ENCODE results near the gene KIF18A. TPM values are rescaled to one million over a fixed set of nuclear protein-coding genes. Genes with fewer than 3 reads are reported as not detected.

KIF18A gene
- total and polyA plus RNA-seq, 9 of the 15 experiments (the other 6 are each of a cell fraction or from before 2014, with no cell fraction given) = 15.1 to 36.1 (median 24.3) TPM

DNA sequence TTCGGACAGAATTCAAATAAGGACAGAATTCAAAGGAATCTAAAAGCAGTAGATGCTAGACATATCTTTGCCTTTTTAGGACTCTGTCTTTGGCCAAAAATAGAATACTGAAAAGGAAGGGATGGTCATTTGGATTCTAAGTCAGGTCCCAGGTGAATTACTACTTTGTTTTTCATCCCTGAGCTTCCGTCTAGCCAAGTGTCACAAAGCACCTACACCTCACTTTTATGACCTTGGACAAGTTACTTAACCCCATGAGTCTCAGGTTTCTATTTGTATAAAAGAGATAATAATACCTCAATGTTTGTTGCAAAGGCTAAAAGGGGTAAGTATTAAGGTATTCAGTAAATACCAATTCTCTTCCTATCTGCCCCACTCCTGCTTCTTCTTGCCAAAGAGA is 7.3 kb downstream of the KIF18A start (continued):
- TF ChIP-seq, protein P1, sequence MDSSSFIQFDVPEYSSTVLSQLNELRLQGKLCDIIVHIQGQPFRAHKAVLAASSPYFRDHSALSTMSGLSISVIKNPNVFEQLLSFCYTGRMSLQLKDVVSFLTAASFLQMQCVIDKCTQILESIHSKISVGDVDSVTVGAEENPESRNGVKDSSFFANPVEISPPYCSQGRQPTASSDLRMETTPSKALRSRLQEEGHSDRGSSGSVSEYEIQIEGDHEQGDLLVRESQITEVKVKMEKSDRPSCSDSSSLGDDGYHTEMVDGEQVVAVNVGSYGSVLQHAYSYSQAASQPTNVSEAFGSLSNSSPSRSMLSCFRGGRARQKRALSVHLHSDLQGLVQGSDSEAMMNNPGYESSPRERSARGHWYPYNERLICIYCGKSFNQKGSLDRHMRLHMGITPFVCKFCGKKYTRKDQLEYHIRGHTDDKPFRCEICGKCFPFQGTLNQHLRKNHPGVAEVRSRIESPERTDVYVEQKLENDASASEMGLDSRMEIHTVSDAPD (CRISPR knock-in tag; IDR thresholded peaks at IDR 0.05) = no peak

DNA sequence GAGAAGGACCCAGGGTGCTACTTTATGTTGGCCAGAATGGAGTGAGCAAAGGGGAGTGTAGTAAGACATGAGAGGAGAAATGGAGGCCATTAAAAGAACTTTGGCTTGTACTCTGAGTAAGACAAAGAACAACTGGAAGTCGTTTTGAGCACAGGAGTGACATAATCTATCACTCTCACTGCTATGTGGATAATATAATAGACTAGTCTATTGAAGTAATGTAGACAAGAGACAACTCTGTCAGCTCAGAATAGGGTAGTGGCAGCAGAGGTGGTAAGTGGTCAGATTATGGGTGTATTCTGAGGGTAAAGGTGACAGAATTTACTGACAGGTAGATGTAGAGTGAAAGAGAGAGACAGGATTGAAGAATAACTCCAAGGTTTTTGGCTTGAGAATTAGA is 8.2 kb downstream of the KIF18A start:
- peak; percentile 29 for ATAC-seq
- no peak for FAIRE-seq
- Histone ChIP-seq H3K36me3 (ENCODE audit: control insufficient read depth, insufficient read depth, low read length) (peaks cover 34% of the 10 kb centered on the region), H3K27ac (ENCODE audit: extremely low read depth, low read depth, low read length) (peak overlapping the region; percentile 17; the same call in 1 of the 3 replicates), H4K20me1 (replicated peaks; ENCODE audit: control insufficient read depth, insufficient read depth, low read length) (no peaks in the 10 kb centered on the region), H3K27me3 (ENCODE audit: control insufficient read depth in 2 of 2, insufficient read depth in 2 of 2, low read length in 2 of 2) (no peaks in the 10 kb centered on the region), H3K4me1 (replicated peaks in 1 of 2; ENCODE audit: control insufficient read depth in 2 of 2, insufficient read depth in 2 of 2, low read length in 2 of 2) (peaks cover 0 to 4% of the 10 kb centered on the region in 2 experiments; a peak in 2 of 5 replicates), H3K9me1 (ENCODE audit: control insufficient read depth, insufficient read depth, low read length) (no peaks in the 10 kb centered on the region), H3K9me3 (replicated peaks; ENCODE audit: control insufficient read depth, insufficient read depth, low read depth, low read length) (no peaks in the 10 kb centered on the region), H3K4me3 (no peak overlapping the region), H2AFZ (ENCODE audit: low read depth, low read length) (no peak overlapping the region), H3K9ac (ENCODE audit: insufficient read depth in 1 of 2, low read depth in 2 of 2, low read length in 2 of 2) (no peak overlapping the region), H3K4me2 (ENCODE audit: insufficient read depth, low read length) (no peak overlapping the region), H3K79me2 (ENCODE audit: control insufficient read depth, insufficient read depth, low read length) (peaks cover 95% of the 10 kb centered on the region)
- intact Hi-C loops (cut with micrococcal nuclease) = no loop called here
- ChIA-PET CTCF (ENCODE audit: low intra/inter-chr PET ratio) (no interaction called here), POLR2A (interaction anchor here (0.7 kb wide), 1 partner anchor 49 kb away, joined by 3 read pairs; no protein-coding TSS in a partner anchor)
- in situ Hi-C loops (cut with MboI) = no loop called here
- WGBS (ENCODE audit: insufficient coverage, low coverage, missing lambda C conversion rate) = 21% methylated on average over 1 of the region's 1 CpG
- TF ChIP-seq RFX7 (CRISPR knock-in tag; IDR thresholded peaks at IDR 0.05) = no peak
- TF ChIP-seq ESRRA (IDR thresholded peaks at IDR 0.05; ENCODE audit: borderline replicate concordance, low read depth) = no peak
- TF ChIP-seq, protein P2, sequence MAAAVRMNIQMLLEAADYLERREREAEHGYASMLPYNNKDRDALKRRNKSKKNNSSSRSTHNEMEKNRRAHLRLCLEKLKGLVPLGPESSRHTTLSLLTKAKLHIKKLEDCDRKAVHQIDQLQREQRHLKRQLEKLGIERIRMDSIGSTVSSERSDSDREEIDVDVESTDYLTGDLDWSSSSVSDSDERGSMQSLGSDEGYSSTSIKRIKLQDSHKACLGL (CRISPR knock-in tag; IDR thresholded peaks at IDR 0.05; ENCODE audit: borderline replicate concordance, poor library complexity, severe bottlenecking) = no peak
- TF ChIP-seq ZNF589 (CRISPR knock-in tag; IDR thresholded peaks at IDR 0.05; ENCODE audit: low read depth) = no peak
- no peak for TF ChIP-seq PTBP1 (IDR thresholded peaks at IDR 0.05; ENCODE audit: low read depth, low read length)
- no peak for TF ChIP-seq TBP (optimal IDR thresholded peaks at IDR 0.05; ENCODE audit: low read depth, low read length)
- no peak for TF ChIP-seq ZNF561 (CRISPR knock-in tag; conservative IDR thresholded peaks at IDR 0.05)
- TF ChIP-seq TRIM24 (IDR thresholded peaks at IDR 0.05) = no peak
- no peak for TF ChIP-seq U2AF2 (optimal IDR thresholded peaks at IDR 0.05; ENCODE audit: low read depth, low read length)
- TF ChIP-seq NR2C2 (CRISPR knock-in tag; IDR thresholded peaks at IDR 0.05) = no peak
- no peak for TF ChIP-seq NR2C2 (tag; IDR thresholded peaks at IDR 0.05)
- no peak for TF ChIP-seq CREM (IDR thresholded peaks at IDR 0.05; ENCODE audit: low read depth)
- no peak for TF ChIP-seq CXXC5 (CRISPR knock-in tag; IDR thresholded peaks at IDR 0.05)
- no peak for TF ChIP-seq HMG20B (CRISPR knock-in tag; IDR thresholded peaks at IDR 0.05)
- TF ChIP-seq, protein P3, sequence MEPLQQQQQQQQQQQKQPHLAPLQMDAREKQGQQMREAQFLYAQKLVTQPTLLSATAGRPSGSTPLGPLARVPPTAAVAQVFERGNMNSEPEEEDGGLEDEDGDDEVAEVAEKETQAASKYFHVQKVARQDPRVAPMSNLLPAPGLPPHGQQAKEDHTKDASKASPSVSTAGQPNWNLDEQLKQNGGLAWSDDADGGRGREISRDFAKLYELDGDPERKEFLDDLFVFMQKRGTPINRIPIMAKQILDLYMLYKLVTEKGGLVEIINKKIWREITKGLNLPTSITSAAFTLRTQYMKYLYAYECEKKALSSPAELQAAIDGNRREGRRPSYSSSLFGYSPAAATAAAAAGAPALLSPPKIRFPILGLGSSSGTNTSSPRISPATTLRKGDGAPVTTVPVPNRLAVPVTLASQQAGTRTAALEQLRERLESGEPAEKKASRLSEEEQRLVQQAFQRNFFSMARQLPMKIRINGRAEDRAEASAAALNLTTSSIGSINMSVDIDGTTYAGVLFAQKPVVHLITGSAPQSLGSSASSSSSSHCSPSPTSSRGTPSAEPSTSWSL (CRISPR knock-in tag; IDR thresholded peaks at IDR 0.05; ENCODE audit: borderline replicate concordance) = no peak
- TF ChIP-seq ZNF583 (CRISPR knock-in tag; IDR thresholded peaks at IDR 0.05) = no peak
- no peak for TF ChIP-seq ZNF184 (CRISPR knock-in tag; IDR thresholded peaks at IDR 0.05)
- TF ChIP-seq ADNP (tag; IDR thresholded peaks at IDR 0.05) = no peak
- no TSS peak for BruUV-seq (replicated peaks)
- no peak for DNase-seq (ENCODE audit: extremely low read depth in 1 of 4, low spot score in 3 of 4)

Data from K562 (cell line).